Measurements from ENCODE around the gene CARHSP1.

The CARHSP1 gene

GRCh38 chr16:8869212-8869987, 594 bp upstream of the CARHSP1 start:
- no peak for DNase-seq

GRCh38 chr16:8867932-8868415, 832 bp downstream of the CARHSP1 start:
- no peak for DNase-seq

- no peak for DNase-seq
Measured at GRCh38 chr16:8867216-8867931, 1.4 kb downstream of the CARHSP1 start.

GRCh38 chr16:8866884-8867215, 2.0 kb downstream of the CARHSP1 start:
- no peak for DNase-seq

GRCh38 chr16:8866118-8866883, 2.5 kb downstream of the CARHSP1 start:
- DNase-seq, result no peak

GRCh38 chr16:8865145-8865882, 3.5 kb downstream of the CARHSP1 start:
- no peak for DNase-seq

GRCh38 chr16:8864480-8865110, 4.2 kb downstream of the CARHSP1 start:
- DNase-seq, result no peak

- no peak for DNase-seq
Measured at GRCh38 chr16:8863594-8864424, 5.0 kb downstream of the CARHSP1 start.

GRCh38 chr16:8862309-8863130, 6.3 kb downstream of the CARHSP1 start:
- no peak for DNase-seq

GRCh38 chr16:8861563-8862308, 7.1 kb downstream of the CARHSP1 start:
- no peak for DNase-seq

- DNase-seq, result no peak
Measured at GRCh38 chr16:8859913-8860881, 8.6 kb downstream of the CARHSP1 start.

- no peak for DNase-seq
Measured at GRCh38 chr16:8858994-8859912, 9.6 kb downstream of the CARHSP1 start.

GRCh38 chr16:8855972-8856371, 12.8 kb downstream of the CARHSP1 start:
- DNase-seq, result no peak

GRCh38 chr16:8855051-8855786, 13.6 kb downstream of the CARHSP1 start:
- no peak for DNase-seq

- no peak for DNase-seq
Measured at GRCh38 chr16:8854298-8854948, 14.4 kb downstream of the CARHSP1 start.

GRCh38 chr16:8853611-8854010, 15.2 kb downstream of the CARHSP1 start:
- DNase-seq, result no peak

All from stimulated activated CD4-positive, alpha-beta T cell treated with anti-CD3 and anti-CD28 coated beads, Interleukin-12 subunit alpha, Interleukin-12 subunit beta, amount 100 ng/mL, for 4 hours (primary cell).